Left colon (tissue), 2 donors: ENCODE results near the gene DEFB128. TPM values are rescaled to one million over a fixed set of nuclear protein-coding genes. Genes with fewer than 3 reads are reported as not detected.

Source experiments
- ATAC-seq: fragments of 200-7000 bp; cut with Tn5 transposase; one replicate; pipeline ENCODE4 v1.9.1; 2020; ENCODE audit warnings: mild to moderate bottlenecking, moderate library complexity
- DNase-seq, 2 donors: peaks; one replicate each; pipeline ENCODE4 v3.0.0-alpha.2; 2020
- intact Hi-C, 2 donors: fragments of 100-400 bp; cut with DNase I in 1 of 2; cut with micrococcal nuclease in 1 of 2; formaldehyde crosslinking; loops; one replicate each; pipeline versions ENCODE4 v1.11.2 to v1.14.0; 2022; cut with DNase I, micrococcal nuclease
- total RNA-seq, 2 donors: library from RNA; stranded (reverse); fragmentation: NEBNext Ultra II Directional; extraction: Animal tissue kit (Norgen Biotek cat#: 25700); gene quantifications; one replicate each; pipeline ENCODE4 v1.2.1, GENCODE V29; 2021
- donor health status: DM: no; HTN: no; CAD: no.
- donor health status: DM: yes; HTN: yes; CAD: no.

DEFB128 gene
- total RNA-seq, 2 donors from 2014 or later = not detected

- no peak for ATAC-seq
- intact Hi-C loops = no loop called here
- DNase-seq = no peak
These were observed 20.6 kb downstream of the DEFB128 start for GRCh38 chr20:168876-169275.

GRCh38 chr20:164618-165017, 24.9 kb downstream of the DEFB128 start:
- ATAC-seq (no peak), DNase-seq (no peak)
- intact Hi-C loops = no loop called here

GRCh38 chr20:157154-157553, 32.4 kb downstream of the DEFB128 start, which contains the start of gene DEFB127:
DEFB127 (plus strand) TSS chr20:157454; CDS start chr20:157545, 91 bp downstream.
- ATAC-seq (no peak), DNase-seq (no peak)
- intact Hi-C loops = no loop called here

GRCh38 chr20:152131-152530, 37.4 kb downstream of the DEFB128 start:
- intact Hi-C loops = no loop called here
- no peak for ATAC-seq
- DNase-seq = no peak

GRCh38 chr20:145877-146276, 43.6 kb downstream of the DEFB128 start:
- intact Hi-C loops = no loop called here
- DNase-seq (no peak), ATAC-seq (no peak)

- ATAC-seq (no peak), DNase-seq (no peak)
- intact Hi-C loops = no loop called here
These were observed 47.2 kb downstream of the DEFB128 start, which contains the start of gene DEFB126 for GRCh38 chr20:142290-142689. DEFB126 (plus strand) TSS chr20:142590; CDS start chr20:142629, 39 bp downstream.

Other genes starting within 250 kb of the DEFB128 start
- gene DEFB125, start 102.0 kb downstream of the DEFB128 start, total RNA-seq = not detected
- gene DEFB126, start 47.1 kb downstream of the DEFB128 start, total RNA-seq = not detected
- not detected for gene DEFB127, start 32.3 kb downstream of the DEFB128 start, total RNA-seq
- not detected for gene DEFB129, start 37.5 kb upstream of the DEFB128 start, total RNA-seq
- gene DEFB132, start 68.0 kb upstream of the DEFB128 start, total RNA-seq = not detected
- gene C20orf96, start 101.0 kb upstream of the DEFB128 start, total RNA-seq = 10 to 100 TPM; 10.1 to 13.1 TPM
- 10 to 100 TPM; 10.2 to 13.0 TPM for gene ZCCHC3, start 107.9 kb upstream of the DEFB128 start, total RNA-seq
- gene SOX12, start 135.8 kb upstream of the DEFB128 start, total RNA-seq = 1 to 10 TPM; 3.8 to 5.6 TPM
- gene NRSN2, start 157.4 kb upstream of the DEFB128 start, total RNA-seq = 1 to 10 TPM; 9.4 to 10.0 TPM
- gene TRIB3, start 191.0 kb upstream of the DEFB128 start, total RNA-seq = 10 to 100 TPM in 1 of 2 donors, 1 to 10 TPM in 1; 6.4 to 16.7 TPM
- gene RBCK1, start 218.6 kb upstream of the DEFB128 start, total RNA-seq = 100 to 1,000 TPM; 103 to 134 TPM